K562 treated with DMSO at 1 percent for 48 hours (cell line): ENCODE measurements around the gene CD48. TPM values are rescaled to one million over a fixed set of nuclear protein-coding genes. Genes with fewer than 3 reads are reported as not detected.

Experiments
- total RNA-seq: library from RNA; unstranded; fragments of 300-600 nt; gene quantifications from 2 replicates; pipeline ENCODE4 v1.2.3, GENCODE V29; 2022; ENCODE audit warnings: low replicate concordance; ENCODE audit errors: extremely low read depth

CD48 gene, protein sequence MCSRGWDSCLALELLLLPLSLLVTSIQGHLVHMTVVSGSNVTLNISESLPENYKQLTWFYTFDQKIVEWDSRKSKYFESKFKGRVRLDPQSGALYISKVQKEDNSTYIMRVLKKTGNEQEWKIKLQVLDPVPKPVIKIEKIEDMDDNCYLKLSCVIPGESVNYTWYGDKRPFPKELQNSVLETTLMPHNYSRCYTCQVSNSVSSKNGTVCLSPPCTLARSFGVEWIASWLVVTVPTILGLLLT
- total RNA-seq = not detected in 2 replicates

DNA sequence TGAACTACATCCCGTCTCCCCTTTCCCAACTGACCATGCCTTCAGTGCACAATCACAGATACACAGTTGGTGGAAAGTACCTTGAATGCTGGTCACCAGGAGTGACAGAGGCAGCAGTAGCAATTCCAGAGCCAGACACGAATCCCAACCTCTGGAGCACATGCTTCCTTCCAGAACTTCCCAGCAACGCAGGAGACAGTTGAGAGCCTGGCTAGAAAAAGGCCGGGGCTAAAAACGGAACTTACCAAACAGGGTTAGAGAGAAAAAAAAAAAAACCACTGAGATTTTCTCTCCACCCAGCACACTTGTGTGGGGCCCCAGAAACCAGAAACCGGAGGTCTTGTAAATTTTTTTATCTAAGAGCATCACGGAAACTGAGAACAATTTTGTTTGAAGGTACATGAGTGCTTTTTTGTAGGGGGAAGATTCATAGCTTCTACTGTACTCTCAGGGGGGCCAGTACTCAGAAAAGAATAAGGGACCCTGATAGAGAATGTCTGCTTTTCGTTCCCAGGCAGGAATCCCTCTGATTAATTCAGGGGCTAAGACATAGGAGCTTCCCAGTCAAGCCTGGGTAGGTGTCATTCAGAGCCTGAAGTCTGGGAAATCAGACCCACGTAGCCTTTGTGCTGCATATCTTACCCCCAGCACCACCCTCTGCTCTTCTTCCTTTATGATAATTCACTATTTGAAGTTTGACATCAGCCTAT lies at the start of gene CD48:
TSS of gene CD48 (minus strand) at position 221 of the 710 bp plus-strand sequence. CDS start at position 162, 59 bp downstream.

DNA sequence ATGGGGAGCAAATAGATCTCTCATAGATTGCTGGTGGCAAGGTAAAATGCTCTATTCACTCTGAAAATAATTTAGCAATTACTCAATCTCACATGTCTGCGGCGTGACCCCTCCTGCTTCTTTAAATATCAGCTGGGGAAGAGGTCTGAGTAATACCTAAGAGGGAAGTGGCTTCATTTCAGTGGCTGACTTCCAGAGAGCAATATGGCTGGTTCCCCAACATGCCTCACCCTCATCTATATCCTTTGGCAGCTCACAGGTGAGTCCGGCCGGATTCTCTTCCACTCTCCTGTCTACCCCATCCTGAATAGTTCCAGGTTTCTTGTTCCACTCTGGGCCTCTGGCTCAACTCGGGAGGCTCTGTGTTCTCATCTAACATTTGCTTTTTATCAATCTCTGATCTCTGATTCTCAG lies 27.5 kb upstream of the CD48 start, which contains the start of gene SLAMF7:
TSS of gene SLAMF7 (plus strand) at position 150 of the 414 bp plus-strand sequence. CDS start at position 205, 55 bp downstream.

GRCh38 chr1:160646711-160647328 lies 64.8 kb downstream of the CD48 start, which contains the start of gene SLAMF1:
TSS of gene SLAMF1 (minus strand) at chr1:160647044. CDS start at chr1:160646945, 99 bp downstream.

Other genes starting within 250 kb of the CD48 start
- not detected in 2 replicates for gene SLAMF6, start 188.6 kb downstream of the CD48 start, total RNA-seq
- gene CD84, start 132.3 kb downstream of the CD48 start, total RNA-seq = not detected in 2 replicates
- gene SLAMF1, start 64.8 kb downstream of the CD48 start, total RNA-seq = not detected in 2 replicates
- not detected in 2 replicates for gene SLAMF7, start 27.4 kb upstream of the CD48 start, total RNA-seq
- not detected in 2 replicates for gene LY9, start 84.4 kb upstream of the CD48 start, total RNA-seq
- gene CD244, start 151.1 kb upstream of the CD48 start, total RNA-seq = not detected in 2 replicates
- gene ITLN1, start 173.4 kb upstream of the CD48 start, total RNA-seq = not detected in 2 replicates
- gene ITLN2, start 243.0 kb upstream of the CD48 start, total RNA-seq = not detected in 2 replicates